ENCODE results near the gene LSM10.

LSM10 gene

DNA sequence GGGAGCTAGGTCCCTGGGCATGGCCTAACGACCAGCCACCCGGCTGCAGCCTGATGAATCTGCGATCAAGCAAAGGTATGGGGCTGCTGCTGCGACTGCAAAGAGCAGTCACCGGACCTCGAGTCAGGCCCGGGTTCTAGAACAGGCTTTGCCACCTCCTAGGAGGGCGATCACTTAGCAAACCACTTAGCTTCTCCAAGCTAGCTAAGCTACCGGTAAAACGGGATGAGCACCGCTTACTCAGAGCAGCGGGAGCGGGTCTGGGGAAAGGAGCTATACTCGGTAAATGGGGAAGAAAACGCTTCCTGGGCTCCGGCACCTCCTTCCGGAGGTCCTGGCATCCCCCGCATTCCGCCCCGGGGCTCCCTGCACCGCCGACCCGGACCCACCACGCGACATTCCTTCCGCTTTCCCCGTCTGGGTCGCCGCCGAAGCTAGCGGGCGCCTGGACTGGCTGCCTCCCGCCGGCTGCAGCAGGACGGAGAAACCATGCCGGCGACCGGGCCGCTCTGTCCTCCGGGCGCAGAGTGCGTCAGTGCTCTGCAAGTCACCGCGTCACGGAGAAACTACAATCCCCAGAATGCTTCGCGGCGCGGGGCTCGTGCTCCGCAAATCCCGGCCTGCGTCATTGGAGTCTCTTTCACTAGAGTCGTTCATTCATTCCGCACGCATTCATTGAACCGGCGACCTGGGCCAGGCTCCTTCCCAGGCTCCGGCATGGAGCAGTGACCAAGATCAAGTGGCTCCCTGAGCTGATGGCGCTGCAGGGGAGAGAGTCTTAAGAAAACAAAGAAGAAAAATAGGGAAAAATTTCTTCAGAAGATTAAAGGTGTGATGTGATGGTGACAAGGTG, at the start of gene LSM10:
Gene LSM10, minus strand, starts transcription at position 531 of the 853 bp plus-strand sequence. CDS start 3,779 bp downstream, outside the sequence.
- H3K27ac ChIP-seq, result peak within 1 kb of the TSS; percentile 78
- TF ChIP-seq, protein P1, sequence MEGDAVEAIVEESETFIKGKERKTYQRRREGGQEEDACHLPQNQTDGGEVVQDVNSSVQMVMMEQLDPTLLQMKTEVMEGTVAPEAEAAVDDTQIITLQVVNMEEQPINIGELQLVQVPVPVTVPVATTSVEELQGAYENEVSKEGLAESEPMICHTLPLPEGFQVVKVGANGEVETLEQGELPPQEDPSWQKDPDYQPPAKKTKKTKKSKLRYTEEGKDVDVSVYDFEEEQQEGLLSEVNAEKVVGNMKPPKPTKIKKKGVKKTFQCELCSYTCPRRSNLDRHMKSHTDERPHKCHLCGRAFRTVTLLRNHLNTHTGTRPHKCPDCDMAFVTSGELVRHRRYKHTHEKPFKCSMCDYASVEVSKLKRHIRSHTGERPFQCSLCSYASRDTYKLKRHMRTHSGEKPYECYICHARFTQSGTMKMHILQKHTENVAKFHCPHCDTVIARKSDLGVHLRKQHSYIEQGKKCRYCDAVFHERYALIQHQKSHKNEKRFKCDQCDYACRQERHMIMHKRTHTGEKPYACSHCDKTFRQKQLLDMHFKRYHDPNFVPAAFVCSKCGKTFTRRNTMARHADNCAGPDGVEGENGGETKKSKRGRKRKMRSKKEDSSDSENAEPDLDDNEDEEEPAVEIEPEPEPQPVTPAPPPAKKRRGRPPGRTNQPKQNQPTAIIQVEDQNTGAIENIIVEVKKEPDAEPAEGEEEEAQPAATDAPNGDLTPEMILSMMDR (conservative IDR thresholded peaks at IDR 0.05), result no peak
- TF ChIP-seq ZFX (IDR thresholded peaks at IDR 0.05), result peak; percentile 83

DNA sequence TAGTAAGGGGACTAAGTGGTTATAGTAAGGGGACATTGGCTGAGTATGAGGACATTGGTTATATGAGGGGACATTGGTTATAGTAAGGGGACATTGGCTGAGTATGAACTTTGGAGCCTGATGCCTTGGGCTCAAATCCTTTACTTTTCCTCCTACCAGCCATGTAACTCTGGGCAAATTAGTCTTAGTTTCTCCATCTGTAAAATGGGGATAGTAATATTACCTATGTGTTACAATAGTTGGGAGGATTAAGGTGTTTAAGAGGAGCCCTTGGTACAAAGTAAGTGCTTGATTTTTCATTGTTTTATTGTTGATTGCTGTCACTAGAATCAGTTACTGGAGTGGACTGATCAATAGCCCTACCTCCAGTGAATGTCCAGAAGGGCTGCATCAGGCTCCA, 49.7 kb upstream of the LSM10 start:
- H3K27ac ChIP-seq, result no peak overlapping the region

DNA sequence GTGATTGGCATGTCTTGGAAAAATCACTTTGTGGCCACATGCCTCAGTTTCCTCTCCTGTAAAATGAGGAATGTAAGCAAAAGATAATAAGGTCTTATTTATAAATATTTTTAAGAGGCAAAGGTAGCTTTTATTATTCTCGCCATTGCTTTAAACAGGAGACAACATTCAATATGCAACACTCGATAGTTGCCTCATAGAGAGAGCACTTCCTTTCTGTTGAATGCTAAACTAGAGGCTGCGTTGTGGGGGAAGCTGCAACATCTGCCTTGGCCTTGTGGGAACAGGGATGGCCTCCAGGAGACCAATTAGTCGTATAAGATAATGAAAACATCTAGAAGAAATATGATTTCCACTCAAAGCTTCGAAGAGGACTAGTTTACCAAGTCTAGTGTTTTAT, 49.0 kb upstream of the LSM10 start:
- H3K27ac ChIP-seq, result no peak overlapping the region
- TF ChIP-seq, protein P1 (conservative IDR thresholded peaks at IDR 0.05), result no peak
- no peak for TF ChIP-seq ZFX (IDR thresholded peaks at IDR 0.05)

More for the DNA sequence above, 49.7 kb upstream of the LSM10 start:
- TF ChIP-seq ZFX (IDR thresholded peaks at IDR 0.05), result no peak

DNA sequence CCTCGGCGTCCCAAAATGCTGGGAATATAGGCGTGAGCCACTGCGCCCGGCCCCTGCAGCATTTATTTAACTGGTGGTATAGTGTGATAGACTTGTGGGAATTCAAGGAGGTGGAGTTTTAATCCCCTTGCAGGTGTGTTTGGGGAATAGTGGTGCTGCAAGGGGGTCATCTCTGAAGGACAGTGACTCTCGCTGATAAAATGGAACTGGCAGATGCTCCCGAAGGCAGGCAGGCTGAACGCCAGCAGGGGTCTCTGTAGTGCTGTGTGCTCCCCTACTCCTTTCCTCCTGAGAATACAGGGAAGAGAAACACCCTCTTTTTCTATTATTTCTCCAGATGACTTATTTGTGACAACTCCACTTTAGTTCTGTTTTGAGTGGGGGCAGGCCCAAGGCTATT, 48.6 kb upstream of the LSM10 start:
- H3K27ac ChIP-seq, result no peak overlapping the region
- TF ChIP-seq ZFX (IDR thresholded peaks at IDR 0.05), result no peak
- TF ChIP-seq, protein P1 (conservative IDR thresholded peaks at IDR 0.05), result no peak

DNA sequence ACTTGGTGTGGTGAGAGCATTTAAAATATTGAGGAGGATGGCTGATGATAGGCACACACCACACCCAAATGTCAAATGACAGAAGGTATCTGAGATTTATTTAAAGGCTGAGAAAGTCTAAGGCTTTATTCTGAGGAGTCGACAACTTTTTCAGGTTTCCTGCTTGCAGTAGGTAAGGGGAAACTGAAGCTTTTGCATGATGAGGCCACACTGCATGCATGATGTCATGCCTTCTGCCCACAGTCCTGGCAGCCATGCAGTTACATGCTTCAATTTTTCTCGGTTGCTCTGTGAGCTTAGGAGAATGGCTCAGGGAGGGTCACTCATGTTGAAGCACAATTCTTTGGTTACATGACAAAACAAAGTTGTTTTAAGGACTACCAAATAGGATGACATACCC, 45.6 kb upstream of the LSM10 start:
- TF ChIP-seq, protein P1 (conservative IDR thresholded peaks at IDR 0.05), result no peak
- no peak for TF ChIP-seq ZFX (IDR thresholded peaks at IDR 0.05)
- no peak overlapping the region for H3K27ac ChIP-seq

DNA sequence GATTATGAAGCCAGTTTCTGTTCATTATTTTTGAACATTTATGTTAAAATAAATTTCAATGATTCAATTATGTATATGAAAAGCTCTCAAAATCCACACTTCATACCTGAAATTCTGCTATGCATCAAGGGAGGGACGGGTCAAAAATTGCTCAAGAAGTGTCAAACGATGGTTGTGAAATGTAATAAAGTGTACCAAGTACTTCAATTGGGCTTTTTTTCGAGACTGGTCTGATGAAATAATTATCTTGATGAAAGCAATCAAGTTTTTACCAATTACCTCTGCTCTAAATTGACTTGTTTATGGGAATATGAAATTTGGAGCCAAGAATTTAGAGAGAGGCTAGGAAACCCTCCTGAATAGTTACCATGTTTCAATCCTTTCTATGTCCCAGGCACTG, 44.6 kb upstream of the LSM10 start:
- no peak overlapping the region for H3K27ac ChIP-seq
- TF ChIP-seq, protein P1 (conservative IDR thresholded peaks at IDR 0.05), result no peak
- no peak for TF ChIP-seq ZFX (IDR thresholded peaks at IDR 0.05)

DNA sequence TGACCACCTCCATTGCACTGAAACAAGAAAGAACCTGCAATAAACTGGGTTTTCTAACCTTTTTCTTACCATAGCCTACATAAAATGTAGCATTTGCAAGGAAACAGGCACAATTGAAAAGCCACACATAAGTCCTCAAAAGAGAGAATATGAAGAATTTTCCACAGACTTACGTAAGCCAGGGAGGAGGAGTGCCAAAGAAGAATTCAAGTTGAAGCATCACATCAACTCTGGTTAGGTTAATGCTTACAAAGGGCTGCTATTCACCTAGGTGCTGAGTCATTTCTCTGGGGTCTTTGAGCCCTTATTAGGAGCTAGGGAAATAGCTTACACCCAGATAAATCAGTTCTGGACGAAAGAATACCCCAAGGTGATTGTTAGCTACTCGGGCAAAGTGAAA, 42.9 kb upstream of the LSM10 start:
- TF ChIP-seq, protein P1 (conservative IDR thresholded peaks at IDR 0.05), result no peak
- TF ChIP-seq ZFX (IDR thresholded peaks at IDR 0.05), result no peak
- H3K27ac ChIP-seq, result no peak overlapping the region

DNA sequence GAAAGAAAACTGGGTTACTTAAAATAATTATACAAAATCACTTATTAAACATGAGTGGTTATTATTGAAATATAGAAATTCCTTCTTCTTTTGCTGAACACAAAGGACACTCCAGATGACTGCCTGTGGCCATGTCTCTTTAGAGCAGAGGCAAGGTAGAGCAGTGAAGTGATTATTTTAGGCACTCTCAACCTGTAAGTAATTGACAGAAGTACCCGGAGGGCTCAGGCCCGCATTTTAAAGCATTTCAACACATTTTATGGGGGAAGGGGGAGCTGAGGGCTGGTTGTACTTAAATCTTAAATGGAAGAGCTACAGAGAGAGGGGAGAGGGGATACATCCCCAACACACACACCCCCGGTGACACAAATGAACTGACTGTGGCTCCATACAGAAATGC, 42.3 kb upstream of the LSM10 start:
- no peak for TF ChIP-seq ZFX (IDR thresholded peaks at IDR 0.05)
- TF ChIP-seq, protein P1 (conservative IDR thresholded peaks at IDR 0.05), result no peak

More for the DNA sequence above, 42.3 kb upstream of the LSM10 start:
- no peak overlapping the region for H3K27ac ChIP-seq
